Thoracic aorta (tissue), 2 donors: ENCODE results near the gene MYL5. TPM values are rescaled to one million over a fixed set of nuclear protein-coding genes. Genes with fewer than 3 reads are reported as not detected.
"Not testable (repeated sequence)": the region's sequence is repeated elsewhere in the genome, so short reads cannot be mapped to it uniquely, and the experiment has no call there.

Experiments used
- ATAC-seq: fragments of 150-250 bp; one replicate; pipeline ENCODE4 v1.8.0; 2017; ENCODE audit warnings: low read depth; ENCODE audit not compliant: insufficient number of reproducible peaks, low FRiP score
- DNase-seq: peaks from one replicate; pipeline ENCODE4 v3.0.0-alpha.2; 2020; ENCODE audit warnings: low spot score
- H3K27ac ChIP-seq, 2 donors: fragments of 200-600 bp; sonication (generic); 1 replicate in 1 of 2; 2 replicates in 1 of 2; pipeline ENCODE4 v1.5.1; 2016; ENCODE audit warnings: mild to moderate bottlenecking in 2 of 2, moderate library complexity in 2 of 2
- H3K27me3 ChIP-seq: fragments of 200-600 bp; sonication (generic); replicated peaks from 2 replicates; pipeline ENCODE4 v1.6.0; 2016; ENCODE audit warnings: mild to moderate bottlenecking; ENCODE audit not compliant: insufficient read depth
- H3K36me3 ChIP-seq: fragments of 200-600 bp; sonication (generic); one replicate; pipeline ENCODE4 v1.5.1; 2016
- H3K4me1 ChIP-seq, 2 donors: fragments of 200-600 bp; sonication (generic); 1 replicate in 1 of 2; 2 replicates in 1 of 2; pipeline versions ENCODE4 v1.5.1 to v1.6.0; 2016; ENCODE audit warnings: low read depth in 2 of 2, mild to moderate bottlenecking in 1 of 2; ENCODE audit not compliant: control insufficient read depth in 1 of 2
- H3K4me3 ChIP-seq: fragments of 200-600 bp; sonication (generic); 2 replicates; pipeline ENCODE4 v1.5.1; 2016; ENCODE audit warnings: mild to moderate bottlenecking
- H3K9me3 ChIP-seq: fragments of 200-600 bp; sonication (generic); 2 replicates; pipeline ENCODE4 v1.5.1; 2016
- total RNA-seq, 2 donors: library from RNA; depleted of rRNA; stranded (reverse); fragments of >200 nt; gene quantifications; one replicate each; pipeline versions ENCODE4 v1.1.0 to v1.2.3, GENCODE V29; 2016
- TF ChIP-seq, protein P1 (sequence below): fragments of 200-600 bp; sonication (generic); IDR thresholded peaks from one replicate; pipeline ENCODE4 v1.5.1; 2019; ENCODE audit warnings: antibody characterized with exemption

Gene MYL5
- total RNA-seq, 2 donors from 2014 or later, result 3.8 to 4.9 TPM

DNA sequence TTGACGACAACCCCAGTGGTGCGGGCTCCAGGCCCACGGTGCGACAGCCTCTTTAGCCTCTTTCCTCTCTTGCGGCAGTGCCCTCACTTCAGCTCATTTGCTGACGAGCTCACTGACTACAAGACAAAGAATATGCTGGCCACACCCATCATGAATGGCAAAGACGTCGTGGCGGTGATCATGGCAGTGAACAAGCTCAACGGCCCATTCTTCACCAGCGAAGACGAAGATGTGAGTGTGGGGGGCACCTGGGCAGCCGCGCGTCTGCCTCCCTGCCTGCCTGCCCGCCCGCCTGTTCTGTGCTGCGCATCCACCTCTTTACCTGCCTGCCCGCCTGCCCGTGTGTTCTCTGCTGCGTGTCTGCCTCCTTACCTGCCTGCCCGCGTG is 39.8 kb upstream of the MYL5 start:
- ATAC-seq (no peak), DNase-seq (no peak)
- Histone ChIP-seq H3K36me3 (no peaks in the 10 kb centered on the region), H3K9me3 (no peaks in the 10 kb centered on the region), H3K27ac (no peak overlapping the region), H3K27me3 (no peaks in the 10 kb centered on the region), H3K4me3 (no peak overlapping the region), H3K4me1 (no peaks in the 10 kb centered on the region)
- TF ChIP-seq, protein P1, sequence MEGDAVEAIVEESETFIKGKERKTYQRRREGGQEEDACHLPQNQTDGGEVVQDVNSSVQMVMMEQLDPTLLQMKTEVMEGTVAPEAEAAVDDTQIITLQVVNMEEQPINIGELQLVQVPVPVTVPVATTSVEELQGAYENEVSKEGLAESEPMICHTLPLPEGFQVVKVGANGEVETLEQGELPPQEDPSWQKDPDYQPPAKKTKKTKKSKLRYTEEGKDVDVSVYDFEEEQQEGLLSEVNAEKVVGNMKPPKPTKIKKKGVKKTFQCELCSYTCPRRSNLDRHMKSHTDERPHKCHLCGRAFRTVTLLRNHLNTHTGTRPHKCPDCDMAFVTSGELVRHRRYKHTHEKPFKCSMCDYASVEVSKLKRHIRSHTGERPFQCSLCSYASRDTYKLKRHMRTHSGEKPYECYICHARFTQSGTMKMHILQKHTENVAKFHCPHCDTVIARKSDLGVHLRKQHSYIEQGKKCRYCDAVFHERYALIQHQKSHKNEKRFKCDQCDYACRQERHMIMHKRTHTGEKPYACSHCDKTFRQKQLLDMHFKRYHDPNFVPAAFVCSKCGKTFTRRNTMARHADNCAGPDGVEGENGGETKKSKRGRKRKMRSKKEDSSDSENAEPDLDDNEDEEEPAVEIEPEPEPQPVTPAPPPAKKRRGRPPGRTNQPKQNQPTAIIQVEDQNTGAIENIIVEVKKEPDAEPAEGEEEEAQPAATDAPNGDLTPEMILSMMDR, result no peak

DNA sequence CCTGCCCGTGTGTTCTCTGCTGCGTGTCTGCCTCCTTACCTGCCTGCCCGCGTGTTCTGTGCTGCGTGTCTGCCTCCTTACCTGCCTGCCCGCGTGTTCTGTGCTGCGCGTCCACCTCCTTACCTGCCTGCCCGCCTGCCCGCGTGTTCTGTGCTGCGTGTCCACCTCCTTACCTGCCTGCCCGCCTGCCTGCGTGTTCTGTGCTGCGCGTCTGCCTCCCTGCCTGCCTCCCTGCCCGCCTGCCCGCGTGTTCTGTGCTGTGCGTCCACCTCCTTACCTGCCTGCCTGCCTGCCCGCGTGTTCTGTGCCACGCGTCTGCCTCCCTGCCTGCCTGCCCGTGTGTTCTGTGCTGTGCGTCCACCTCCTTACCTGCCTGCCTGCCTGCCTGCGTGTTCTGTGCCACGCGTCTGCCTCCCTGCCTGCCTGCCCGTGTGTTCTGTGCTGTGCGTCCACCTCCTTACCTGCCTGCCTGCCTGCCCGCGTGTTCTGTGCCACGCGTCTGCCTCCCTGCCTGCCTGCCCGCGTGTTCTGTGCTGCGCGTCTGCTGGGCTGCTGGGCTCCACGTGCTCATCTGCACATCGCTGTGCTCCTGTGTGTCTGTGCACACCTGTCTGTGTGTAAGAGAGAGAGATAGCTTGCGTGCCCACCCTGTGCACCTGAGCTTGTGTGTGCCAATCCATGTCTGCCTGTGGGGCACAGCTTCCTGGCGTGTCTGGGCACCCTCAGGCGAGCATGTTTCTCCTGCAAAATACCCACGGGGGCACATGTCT is 39.1 kb upstream of the MYL5 start:
- H3K4me3 ChIP-seq, H3K9me3 ChIP-seq, H3K27ac ChIP-seq, H3K4me1 ChIP-seq, H3K36me3 ChIP-seq, DNase-seq, H3K27me3 ChIP-seq, ATAC-seq: not testable (repeated sequence)

DNA sequence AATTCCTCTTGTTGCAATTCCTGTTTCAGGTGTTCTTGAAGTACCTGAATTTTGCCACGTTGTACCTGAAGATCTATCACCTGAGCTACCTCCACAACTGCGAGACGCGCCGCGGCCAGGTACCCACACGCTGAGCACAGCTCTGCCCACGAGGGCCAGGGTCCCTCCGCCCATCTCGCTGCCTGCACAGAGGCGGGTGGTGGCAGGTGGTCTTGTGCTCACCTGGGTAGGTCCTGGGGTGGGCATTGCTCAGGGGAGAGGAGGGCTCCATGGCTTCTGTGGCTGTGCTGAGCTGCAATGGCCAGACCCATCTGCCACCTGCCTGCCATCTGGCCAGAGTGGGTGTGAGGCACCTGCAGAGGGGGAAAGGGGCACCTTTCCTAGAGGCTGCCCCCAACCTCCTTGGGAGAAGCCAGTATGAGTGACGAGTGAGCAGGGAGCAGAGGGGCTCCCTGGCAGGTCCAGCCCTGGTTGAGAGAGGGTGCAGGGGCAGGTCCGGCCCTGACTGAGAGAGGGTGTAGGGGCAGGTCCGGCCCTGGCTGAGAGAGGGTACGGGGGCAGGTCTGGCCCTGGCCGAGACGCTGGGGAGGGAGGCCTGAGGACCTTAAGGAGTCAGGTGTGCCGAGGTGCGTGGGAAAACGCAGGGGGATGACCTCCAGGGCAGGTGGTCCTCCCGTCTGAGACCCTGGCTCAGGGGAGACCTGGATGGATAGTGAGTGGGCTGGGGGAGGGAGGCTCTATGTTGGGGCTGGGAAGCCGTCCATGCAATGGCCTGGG is 38.3 kb upstream of the MYL5 start:
- no peak for DNase-seq

DNA sequence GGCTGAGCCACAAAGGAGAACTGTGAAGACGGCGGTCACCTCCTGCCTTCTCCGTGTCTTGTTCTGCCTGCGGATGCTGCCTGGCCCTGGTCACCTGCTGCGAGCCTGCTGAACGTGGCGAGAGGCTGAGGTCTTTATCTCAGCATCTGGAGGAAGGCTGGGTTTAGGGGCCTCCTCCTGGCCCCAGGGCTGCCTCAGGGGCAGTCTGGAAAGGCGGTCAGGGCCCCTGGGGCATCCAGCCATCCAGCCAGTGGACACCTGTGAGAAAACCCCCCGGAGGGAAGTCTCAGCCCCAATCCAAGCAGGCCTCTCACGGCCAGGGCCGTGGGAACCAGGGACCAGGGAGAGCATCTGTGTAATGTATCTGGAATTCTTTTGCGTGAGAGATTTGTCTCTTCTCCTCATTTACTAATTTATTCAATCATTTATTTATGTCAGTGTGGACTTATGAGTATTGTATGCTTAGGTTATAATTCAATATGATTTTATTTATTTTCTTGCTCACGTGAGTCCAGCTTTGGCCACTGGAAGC is 37.6 kb upstream of the MYL5 start:
- DNase-seq, result no peak
- TF ChIP-seq, protein P1, result no peak
- Histone ChIP-seq H3K27me3 (no peaks in the 10 kb centered on the region), H3K27ac (no peak overlapping the region), H3K9me3 (peaks cover 4% of the 10 kb centered on the region), H3K36me3 (no peaks in the 10 kb centered on the region), H3K4me3 (no peak overlapping the region), H3K4me1 (no peaks in the 10 kb centered on the region)
- no peak for ATAC-seq

More for the DNA sequence above, 38.3 kb upstream of the MYL5 start:
- Histone ChIP-seq H3K4me3 (no peak overlapping the region), H3K4me1 (no peaks in the 10 kb centered on the region), H3K27ac (no peak overlapping the region), H3K36me3 (no peaks in the 10 kb centered on the region), H3K9me3 (no peaks in the 10 kb centered on the region), H3K27me3 (no peaks in the 10 kb centered on the region)
- TF ChIP-seq, protein P1, result no peak
- ATAC-seq, result no peak

DNA sequence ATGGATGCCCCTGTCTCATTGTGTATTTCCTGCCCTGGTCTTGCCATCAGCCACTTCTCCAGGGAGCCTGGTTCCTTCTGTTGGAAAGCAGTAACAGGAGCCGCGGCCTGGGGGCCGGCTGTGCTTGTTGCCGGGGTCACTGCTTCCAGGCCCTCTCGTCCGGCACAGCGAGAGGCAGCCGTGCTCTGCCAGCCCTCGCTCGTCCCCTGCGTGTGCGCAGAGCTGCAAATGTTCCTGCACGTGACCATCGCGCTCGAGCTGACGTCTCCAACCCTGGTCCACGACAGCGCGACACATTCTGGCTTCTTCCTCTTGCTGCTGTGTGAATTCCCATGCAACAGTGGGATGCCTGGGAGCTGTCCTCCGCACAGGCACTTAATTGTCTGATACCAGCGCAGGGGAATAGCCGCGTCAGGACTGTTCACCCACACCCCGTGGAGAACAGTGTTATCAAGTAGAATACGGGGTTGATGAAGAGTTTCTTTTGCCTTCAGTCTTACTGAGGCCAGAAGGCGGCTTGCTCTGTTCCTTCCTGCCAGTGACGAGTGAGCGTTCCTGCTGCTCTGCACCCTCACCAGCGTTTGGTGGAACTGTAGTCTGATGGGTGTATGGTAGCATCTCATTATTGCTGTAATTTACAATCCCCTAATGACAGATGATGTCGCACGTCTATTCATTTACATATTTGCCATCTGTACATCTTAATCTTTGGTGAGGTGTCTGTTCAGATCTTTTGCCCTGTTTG is 36.6 kb upstream of the MYL5 start:
- TF ChIP-seq, protein P1, result no peak
- H3K4me1 ChIP-seq, result no peaks in the 10 kb centered on the region
- no peaks in the 10 kb centered on the region for H3K36me3 ChIP-seq
- no peak overlapping the region for H3K4me3 ChIP-seq
- DNase-seq (no peak), ATAC-seq (no peak)
- H3K27me3 ChIP-seq, result no peaks in the 10 kb centered on the region
- peaks cover 9% of the 10 kb centered on the region for H3K9me3 ChIP-seq
- no peak overlapping the region for H3K27ac ChIP-seq

DNA sequence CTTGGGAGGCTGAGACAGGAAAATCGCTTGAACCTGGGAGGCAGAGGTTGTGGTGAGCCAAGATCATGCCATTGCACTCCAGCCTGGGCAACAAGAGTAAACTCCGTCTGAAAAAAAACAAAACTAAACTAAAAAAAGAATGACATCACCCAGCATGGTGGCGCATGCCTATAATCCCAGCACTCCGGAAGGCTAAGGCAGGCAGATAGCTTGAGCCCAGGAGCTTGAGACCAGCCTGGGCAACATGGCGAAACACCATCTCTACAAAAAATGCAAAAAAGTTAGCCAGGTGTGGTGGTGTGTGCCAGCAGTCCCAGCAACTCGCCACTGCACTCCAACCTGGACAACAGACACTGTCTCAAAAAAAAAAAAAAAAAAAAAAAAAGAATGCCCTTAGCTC is 32.0 kb upstream of the MYL5 start:
- H3K27ac ChIP-seq, H3K27me3 ChIP-seq, H3K4me1 ChIP-seq, H3K4me3 ChIP-seq, DNase-seq, H3K36me3 ChIP-seq, ATAC-seq, H3K9me3 ChIP-seq: not testable (repeated sequence)
